SU-DHL-6 (cell line): ENCODE measurements around the gene ZMYND15.

Experiments
- H2AFZ ChIP-seq: fragments of 200-600 bp; sonication (generic); 2 replicates; pipeline ENCODE4 v1.6.1; 2014; ENCODE audit warnings: low read depth, mild to moderate bottlenecking, moderate library complexity, mixed read lengths, antibody characterized with exemption, low read length; ENCODE audit not compliant: severe bottlenecking
- H3F3A ChIP-seq: fragments of 200-600 bp; shearing (Covaris generic); 2 replicates; pipeline ENCODE4 v1.6.0; 2016; ENCODE audit warnings: antibody characterized with exemption, mild to moderate bottlenecking; ENCODE audit not compliant: insufficient read depth
- H3K27ac ChIP-seq: fragments of 200-600 bp; sonication (generic); 2 replicates; pipeline ENCODE4 v1.5.1; 2016; ENCODE audit warnings: low read depth, mild to moderate bottlenecking, low read length, moderate library complexity, mixed read lengths
- H3K27me3 ChIP-seq: fragments of 200-600 bp; sonication (generic), shearing (Covaris generic); 2 replicates; pipeline ENCODE4 v1.6.0; 2014; ENCODE audit warnings: mild to moderate bottlenecking, low read length
- H3K36me3 ChIP-seq: fragments of 200-600 bp; sonication (generic); 2 replicates; pipeline ENCODE4 v1.6.1; 2014; ENCODE audit warnings: mild to moderate bottlenecking, low read length, mixed read lengths
- H3K4me2 ChIP-seq: fragments of 300-600, 200-600 bp; shearing (Covaris generic), sonication (generic); 2 replicates; pipeline ENCODE4 v1.6.0; 2014; ENCODE audit warnings: low read length, low read depth, mild to moderate bottlenecking; ENCODE audit not compliant: poor library complexity, severe bottlenecking
- H3K4me3 ChIP-seq: fragments of 200-600 bp; sonication (generic); 2 replicates; pipeline ENCODE4 v1.5.1; 2014; ENCODE audit warnings: antibody characterized with exemption, low read length, mild to moderate bottlenecking, mixed read lengths; ENCODE audit not compliant: insufficient read depth, poor library complexity, severe bottlenecking
- H3K79me2 ChIP-seq: fragments of 200-600 bp; sonication (generic); 2 replicates; pipeline ENCODE4 v1.6.1; 2014; ENCODE audit warnings: mild to moderate bottlenecking, low read length, moderate library complexity; ENCODE audit not compliant: insufficient read depth
- H3K9ac ChIP-seq: fragments of 200-600 bp; sonication (generic); 2 replicates; pipeline ENCODE4 v1.7.0; 2014; ENCODE audit warnings: mild to moderate bottlenecking, low read length
- H3K9me2 ChIP-seq: fragments of 200-600 bp; sonication (generic); replicated peaks from 2 replicates; pipeline ENCODE4 v1.6.1; 2014; ENCODE audit warnings: low read length; ENCODE audit not compliant: insufficient read depth
- H3K9me3 ChIP-seq: fragments of 200-600 bp; sonication (generic); 2 replicates; pipeline ENCODE4 v1.6.1; 2014; ENCODE audit warnings: low read length, mixed read lengths; ENCODE audit not compliant: insufficient read depth
- H4K20me1 ChIP-seq: fragments of 200-600 bp; sonication (generic); 2 replicates; pipeline ENCODE4 v1.6.1; 2014; ENCODE audit warnings: low read depth, mild to moderate bottlenecking, antibody characterized with exemption, low read length, moderate library complexity, mixed read lengths
- EZH2phosphoT487 ChIP-seq: fragments of 200-600 bp; sonication (generic), shearing (Covaris generic); conservative IDR thresholded peaks from 2 replicates; pipeline ENCODE4 v1.6.1; 2018; ENCODE audit warnings: mild to moderate bottlenecking, antibody characterized with exemption, low read length, moderate library complexity, mixed read lengths
- TF ChIP-seq, protein P1 (sequence below): fragments of 200-600 bp; sonication (generic); IDR thresholded peaks from one replicate; pipeline ENCODE4 v1.5.1; 2017; ENCODE audit warnings: antibody characterized with exemption, mild to moderate bottlenecking, low read length, moderate library complexity; ENCODE audit not compliant: insufficient read depth, poor library complexity, severe bottlenecking

Gene ZMYND15

DNA sequence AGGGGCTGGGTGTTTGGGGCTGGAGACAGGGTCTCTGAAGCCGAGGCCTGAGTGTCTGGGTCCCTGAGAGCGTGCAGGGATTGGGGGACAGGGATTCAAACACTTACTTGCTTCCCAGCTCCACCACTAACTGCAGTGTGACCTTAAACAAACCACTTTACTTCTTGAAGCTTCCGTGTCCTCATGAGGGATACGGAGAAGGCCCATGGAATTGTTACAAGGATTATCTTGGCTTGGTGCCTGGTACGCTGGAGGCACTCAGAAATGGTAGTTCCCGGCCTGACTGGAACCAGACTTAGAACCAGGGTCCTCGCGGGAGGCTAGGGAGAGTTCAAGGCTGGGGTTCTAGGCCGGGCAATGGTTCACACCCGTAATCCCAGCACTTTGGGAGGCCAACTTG, 3.0 kb downstream of the ZMYND15 start:
- no peaks in the 10 kb centered on the region for H3K79me2 ChIP-seq
- no peaks in the 10 kb centered on the region for H3F3A ChIP-seq
- TF ChIP-seq EZH2phosphoT487 = no peak
- TF ChIP-seq, protein P1, sequence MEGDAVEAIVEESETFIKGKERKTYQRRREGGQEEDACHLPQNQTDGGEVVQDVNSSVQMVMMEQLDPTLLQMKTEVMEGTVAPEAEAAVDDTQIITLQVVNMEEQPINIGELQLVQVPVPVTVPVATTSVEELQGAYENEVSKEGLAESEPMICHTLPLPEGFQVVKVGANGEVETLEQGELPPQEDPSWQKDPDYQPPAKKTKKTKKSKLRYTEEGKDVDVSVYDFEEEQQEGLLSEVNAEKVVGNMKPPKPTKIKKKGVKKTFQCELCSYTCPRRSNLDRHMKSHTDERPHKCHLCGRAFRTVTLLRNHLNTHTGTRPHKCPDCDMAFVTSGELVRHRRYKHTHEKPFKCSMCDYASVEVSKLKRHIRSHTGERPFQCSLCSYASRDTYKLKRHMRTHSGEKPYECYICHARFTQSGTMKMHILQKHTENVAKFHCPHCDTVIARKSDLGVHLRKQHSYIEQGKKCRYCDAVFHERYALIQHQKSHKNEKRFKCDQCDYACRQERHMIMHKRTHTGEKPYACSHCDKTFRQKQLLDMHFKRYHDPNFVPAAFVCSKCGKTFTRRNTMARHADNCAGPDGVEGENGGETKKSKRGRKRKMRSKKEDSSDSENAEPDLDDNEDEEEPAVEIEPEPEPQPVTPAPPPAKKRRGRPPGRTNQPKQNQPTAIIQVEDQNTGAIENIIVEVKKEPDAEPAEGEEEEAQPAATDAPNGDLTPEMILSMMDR = no peak
- H3K36me3 ChIP-seq = no peaks in the 10 kb centered on the region
- no peaks in the 10 kb centered on the region for H4K20me1 ChIP-seq
- no peaks in the 10 kb centered on the region for H3K27me3 ChIP-seq
- H3K4me2 ChIP-seq = no peak overlapping the region
- H3K4me3 ChIP-seq = no peak overlapping the region
- H3K9ac ChIP-seq = no peak overlapping the region
- no peaks in the 10 kb centered on the region for H3K9me3 ChIP-seq
- H3K27ac ChIP-seq = no peak overlapping the region
- no peaks in the 10 kb centered on the region for H3K9me2 ChIP-seq
- no peak overlapping the region for H2AFZ ChIP-seq

DNA sequence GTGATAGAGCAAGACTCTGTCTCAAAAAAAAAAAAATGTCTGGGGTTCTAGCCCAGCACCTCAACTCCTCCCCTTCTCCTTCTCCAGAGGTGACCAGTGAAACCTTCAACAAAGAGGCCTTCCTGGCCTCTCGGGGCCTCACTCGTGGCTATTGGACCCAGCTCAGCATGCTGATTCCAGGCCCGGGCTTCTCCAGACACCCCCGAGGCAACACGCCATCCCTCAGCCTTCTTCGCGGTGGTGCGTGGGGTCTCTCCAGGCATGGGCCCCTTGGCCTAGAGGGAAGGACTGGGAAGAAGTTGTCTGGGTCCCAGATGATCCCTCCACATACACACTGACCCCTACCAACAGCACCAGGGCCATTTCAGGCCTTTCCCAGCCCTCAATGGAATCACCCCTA, 3.6 kb downstream of the ZMYND15 start:
- no peaks in the 10 kb centered on the region for H4K20me1 ChIP-seq
- no peak overlapping the region for H3K4me3 ChIP-seq
- no peaks in the 10 kb centered on the region for H3F3A ChIP-seq
- no peak overlapping the region for H3K4me2 ChIP-seq
- TF ChIP-seq, protein P1 = no peak
- TF ChIP-seq EZH2phosphoT487 = no peak
- H3K79me2 ChIP-seq = no peaks in the 10 kb centered on the region
- H3K27me3 ChIP-seq = no peaks in the 10 kb centered on the region
- no peak overlapping the region for H3K9ac ChIP-seq
- no peaks in the 10 kb centered on the region for H3K9me2 ChIP-seq
- H3K27ac ChIP-seq = no peak overlapping the region
- no peaks in the 10 kb centered on the region for H3K36me3 ChIP-seq
- no peaks in the 10 kb centered on the region for H3K9me3 ChIP-seq
- no peak overlapping the region for H2AFZ ChIP-seq

DNA sequence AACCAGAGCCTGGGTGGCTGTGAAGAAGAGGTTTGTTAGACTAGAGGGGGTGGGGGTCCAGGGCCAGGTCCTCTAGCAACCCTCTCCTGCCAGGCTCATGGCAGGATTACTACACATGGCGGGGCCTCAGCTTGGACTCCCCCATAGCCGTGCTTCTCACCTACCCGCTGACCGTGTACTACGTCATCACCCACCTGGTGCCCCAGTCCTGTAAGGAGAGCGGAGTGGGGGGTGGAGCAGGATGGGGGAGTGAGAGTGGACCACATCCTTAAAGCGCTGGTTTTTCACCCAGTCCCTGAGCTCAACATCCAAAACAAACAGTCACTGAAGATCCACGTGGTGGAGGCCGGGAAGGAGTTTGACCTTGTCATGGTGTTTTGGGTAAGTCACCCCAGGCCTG, 4.3 kb downstream of the ZMYND15 start:
- Histone ChIP-seq H3K36me3 (no peaks in the 10 kb centered on the region), H3K4me3 (no peak overlapping the region), H3K9me3 (no peaks in the 10 kb centered on the region), H3K9ac (no peak overlapping the region), H3K27ac (no peak overlapping the region), H3K79me2 (no peaks in the 10 kb centered on the region), H3K9me2 (no peaks in the 10 kb centered on the region), H3K27me3 (no peaks in the 10 kb centered on the region), H3K4me2 (no peak overlapping the region), H2AFZ (no peak overlapping the region), H4K20me1 (no peaks in the 10 kb centered on the region), H3F3A (no peaks in the 10 kb centered on the region)
- TF ChIP-seq EZH2phosphoT487 = no peak
- TF ChIP-seq, protein P1 = no peak
